MG63 (cell line): ENCODE measurements around the gene CDC42BPB. TPM values are rescaled to one million over a fixed set of nuclear protein-coding genes. Genes with fewer than 3 reads are reported as not detected.

Source experiments
- DNase-seq: peaks from one replicate; pipeline ENCODE4 v3.0.0-alpha.2; 2020
- H3K27me3 ChIP-seq: fragments of 250-450 bp; sonication (Bioruptor Pico); 2 replicates; pipeline ENCODE4 v1.5.1; 2020; ENCODE audit warnings: mild to moderate bottlenecking, moderate library complexity
- H3K36me3 ChIP-seq: fragments of 250-450 bp; sonication (Bioruptor Pico); 2 replicates; pipeline ENCODE4 v1.5.1; 2020; ENCODE audit warnings: mild to moderate bottlenecking, moderate library complexity
- H3K4me3 ChIP-seq: fragments of 250-450 bp; sonication (Bioruptor Pico); 2 replicates; pipeline ENCODE4 v1.5.1; 2020; ENCODE audit warnings: mild to moderate bottlenecking, moderate library complexity
- H3K9me3 ChIP-seq: fragments of 250-450 bp; sonication (Bioruptor Pico); 2 replicates; pipeline ENCODE4 v1.5.1; 2020; ENCODE audit warnings: mild to moderate bottlenecking, moderate library complexity
- total RNA-seq: library from RNA; depleted of rRNA; stranded (reverse); fragments of >200 nt; shearing (Covaris generic); gene quantifications from 2 replicates; pipeline ENCODE4 v1.2.3, GENCODE V29; 2014; ENCODE audit warnings: low replicate concordance

CDC42BPB gene
- total RNA-seq, 1 experiment from 2014 or later = 11.7 TPM

DNA sequence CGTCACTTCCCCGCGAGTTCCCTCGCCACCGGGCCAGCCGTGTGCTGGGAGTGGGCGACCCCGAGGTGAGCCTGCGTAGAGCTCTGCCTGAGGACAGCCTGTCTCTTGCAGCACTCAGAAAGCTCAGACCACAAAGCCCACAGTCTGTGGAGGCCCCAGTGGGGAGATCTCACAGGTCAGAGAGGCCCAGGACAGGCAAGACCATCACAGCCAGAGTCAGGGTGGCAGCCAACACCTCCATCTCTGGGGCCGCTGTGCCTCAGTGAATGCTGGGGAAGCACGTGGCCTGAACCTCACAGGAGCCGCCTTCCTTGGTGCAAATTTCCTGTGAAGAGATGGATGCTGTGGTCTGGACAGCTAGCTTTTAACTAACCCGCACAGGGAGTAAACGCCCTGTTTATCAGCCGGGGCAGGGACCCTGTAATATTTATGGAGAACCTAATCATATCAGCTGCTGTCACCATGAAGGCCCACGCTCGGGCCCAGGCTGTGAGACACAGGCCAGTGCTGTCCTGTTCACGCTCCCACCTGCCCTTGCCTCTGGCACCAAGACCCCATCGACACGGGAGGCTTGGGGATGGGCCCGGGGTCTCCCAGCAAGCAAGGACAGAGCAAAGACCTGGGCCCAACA, 56.9 kb downstream of the CDC42BPB start:
- DNase-seq = no peak
- H3K27me3 ChIP-seq = no peaks in the 10 kb centered on the region
- peaks cover 16% of the 10 kb centered on the region for H3K36me3 ChIP-seq
- no peak overlapping the region for H3K4me3 ChIP-seq
- H3K9me3 ChIP-seq = no peaks in the 10 kb centered on the region

DNA sequence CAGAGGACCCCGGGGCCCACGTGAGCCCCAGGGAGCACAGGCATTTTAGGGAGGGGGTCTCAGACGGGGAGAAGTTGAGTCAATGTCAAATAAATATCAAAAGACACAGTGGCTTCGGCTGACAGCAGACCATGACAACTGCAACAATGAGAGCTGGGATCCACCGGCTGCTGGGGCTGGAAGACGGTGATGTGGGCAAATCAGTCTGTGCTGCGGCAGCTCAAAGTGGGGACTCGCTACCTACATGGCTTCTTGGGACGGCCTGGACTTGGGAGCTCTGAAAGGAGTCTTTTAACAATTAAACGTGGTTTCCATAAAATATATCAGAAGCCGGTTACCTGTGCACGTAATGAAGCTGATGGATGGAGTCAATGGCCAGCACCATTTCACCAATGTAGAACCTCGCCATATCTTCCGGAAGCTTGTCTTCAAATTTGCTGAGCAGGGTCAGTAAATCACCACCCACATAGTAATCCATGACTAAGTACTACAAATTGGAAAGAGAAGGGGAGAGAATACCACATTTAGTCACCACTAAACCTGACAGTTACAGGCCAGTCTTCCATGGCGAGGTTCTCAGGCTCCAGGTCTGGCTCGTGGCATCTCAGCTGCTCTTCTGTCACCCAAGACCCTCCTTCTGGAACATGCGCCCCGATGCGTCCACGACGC, 58.0 kb downstream of the CDC42BPB start:
- Histone ChIP-seq H3K9me3 (no peaks in the 10 kb centered on the region), H3K27me3 (no peaks in the 10 kb centered on the region), H3K36me3 (peaks cover 16% of the 10 kb centered on the region), H3K4me3 (no peak overlapping the region)
- no peak for DNase-seq

DNA sequence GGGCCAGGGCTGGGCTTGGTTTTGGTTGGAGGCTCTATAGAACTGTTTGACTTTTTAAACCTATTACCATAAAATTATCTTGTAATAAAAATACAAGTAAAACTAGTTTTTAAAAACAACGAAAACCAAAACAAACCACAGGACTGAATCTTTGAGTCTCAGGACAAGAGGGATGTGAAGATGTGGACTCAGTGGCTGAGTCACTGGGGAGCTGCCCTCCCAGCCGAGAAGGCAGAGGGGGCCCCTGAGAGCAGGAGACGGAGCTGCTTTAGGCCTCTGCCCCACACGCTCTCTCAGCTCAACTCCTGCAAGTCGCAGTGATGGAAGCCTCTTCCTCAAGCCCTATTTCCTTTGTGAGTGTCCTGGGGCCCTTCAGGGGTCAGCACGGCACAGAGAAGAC, 59.0 kb downstream of the CDC42BPB start:
- no peak for DNase-seq
- Histone ChIP-seq H3K9me3 (no peaks in the 10 kb centered on the region), H3K4me3 (no peak overlapping the region), H3K36me3 (peaks cover 16% of the 10 kb centered on the region), H3K27me3 (no peaks in the 10 kb centered on the region)

DNA sequence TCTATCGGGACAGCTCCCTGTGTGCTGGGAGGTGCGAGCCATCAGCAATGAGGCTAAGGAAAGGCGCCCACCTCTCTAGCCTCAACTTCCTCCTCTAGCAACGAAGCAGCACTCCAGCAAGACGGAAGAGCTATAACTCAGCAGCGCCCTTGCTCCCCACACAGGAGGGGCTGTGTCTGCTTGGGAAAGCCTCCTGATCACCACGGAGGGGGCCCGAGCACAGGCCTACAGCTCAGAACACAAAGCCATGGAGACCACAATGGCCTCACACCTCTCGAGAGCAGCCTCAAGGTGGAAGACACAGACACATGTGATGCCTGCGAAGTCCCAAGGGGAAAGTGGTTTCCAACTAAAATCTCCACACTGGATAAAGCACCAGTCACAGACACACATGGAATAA, 60.4 kb downstream of the CDC42BPB start:
- H3K9me3 ChIP-seq = no peaks in the 10 kb centered on the region
- no peak for DNase-seq
- no peak overlapping the region for H3K4me3 ChIP-seq
- no peaks in the 10 kb centered on the region for H3K27me3 ChIP-seq
- H3K36me3 ChIP-seq = peaks cover 24% of the 10 kb centered on the region

DNA sequence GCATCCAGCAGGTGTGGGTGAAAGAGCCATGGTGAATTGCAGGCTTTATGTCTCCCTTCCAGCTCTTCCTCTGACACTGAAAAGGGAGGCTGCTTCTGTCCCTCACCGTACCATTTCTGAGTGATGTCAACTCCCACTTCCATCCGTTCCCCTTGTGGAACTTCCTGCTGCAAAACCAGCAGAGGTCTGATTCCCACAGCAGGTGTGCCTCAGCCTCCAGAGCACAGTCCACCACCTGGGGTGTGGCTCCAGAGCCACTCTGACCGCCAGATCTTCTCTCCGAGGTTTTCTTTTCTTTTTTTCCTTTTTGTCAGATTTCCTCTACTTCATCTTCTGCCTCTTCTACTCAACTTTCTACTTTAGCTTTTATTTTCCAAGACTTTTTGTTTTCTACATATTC, 62.7 kb downstream of the CDC42BPB start:
- DNase-seq = no peak
- Histone ChIP-seq H3K4me3 (no peak overlapping the region), H3K9me3 (no peaks in the 10 kb centered on the region), H3K36me3 (peaks cover 23% of the 10 kb centered on the region), H3K27me3 (no peaks in the 10 kb centered on the region)

DNA sequence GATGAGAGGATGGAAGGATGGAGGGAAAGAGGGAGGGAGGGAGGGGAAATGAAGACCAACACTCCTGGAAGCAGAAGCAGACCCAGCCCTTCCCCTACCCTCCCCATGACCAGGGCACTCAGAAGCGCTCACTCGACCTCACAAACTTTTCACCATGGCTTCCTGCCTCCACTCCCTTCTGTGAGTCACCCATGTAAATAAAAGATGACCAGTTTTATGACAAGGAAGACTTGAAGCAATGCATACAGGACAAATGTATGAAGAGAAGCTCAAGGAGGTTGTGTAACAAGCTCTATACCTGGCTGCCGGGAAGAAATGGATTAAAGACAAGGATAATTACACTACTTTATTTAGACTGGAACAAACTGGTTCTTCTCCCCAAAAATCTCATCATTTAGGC, 63.8 kb downstream of the CDC42BPB start:
- peaks cover under 1% of the 10 kb centered on the region for H3K9me3 ChIP-seq
- peaks cover 29% of the 10 kb centered on the region for H3K36me3 ChIP-seq
- H3K27me3 ChIP-seq = no peaks in the 10 kb centered on the region
- DNase-seq = peak; percentile 25
- no peak overlapping the region for H3K4me3 ChIP-seq

DNA sequence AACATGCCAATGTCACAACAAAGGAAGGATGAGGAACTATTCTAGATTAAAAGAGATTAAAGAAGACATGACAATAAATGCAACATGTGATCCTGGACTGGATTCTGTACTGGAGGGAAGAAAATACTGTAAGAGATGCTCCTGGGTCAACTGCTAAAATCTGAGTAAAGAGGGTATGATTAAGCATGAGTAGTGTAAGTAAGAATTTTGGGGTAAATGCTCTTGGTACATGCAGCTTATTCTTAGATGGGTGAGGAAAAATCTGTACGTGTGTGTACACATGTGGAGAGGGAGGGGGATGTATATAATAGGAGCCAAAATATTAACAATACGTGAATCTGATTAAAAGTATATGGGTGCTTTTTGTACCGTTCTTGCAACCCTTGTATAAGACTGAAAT, 66.0 kb downstream of the CDC42BPB start:
- H3K36me3 ChIP-seq = peaks cover 26% of the 10 kb centered on the region
- no peaks in the 10 kb centered on the region for H3K27me3 ChIP-seq
- DNase-seq = no peak
- H3K9me3 ChIP-seq = peaks cover 7% of the 10 kb centered on the region
- H3K4me3 ChIP-seq = no peak overlapping the region

DNA sequence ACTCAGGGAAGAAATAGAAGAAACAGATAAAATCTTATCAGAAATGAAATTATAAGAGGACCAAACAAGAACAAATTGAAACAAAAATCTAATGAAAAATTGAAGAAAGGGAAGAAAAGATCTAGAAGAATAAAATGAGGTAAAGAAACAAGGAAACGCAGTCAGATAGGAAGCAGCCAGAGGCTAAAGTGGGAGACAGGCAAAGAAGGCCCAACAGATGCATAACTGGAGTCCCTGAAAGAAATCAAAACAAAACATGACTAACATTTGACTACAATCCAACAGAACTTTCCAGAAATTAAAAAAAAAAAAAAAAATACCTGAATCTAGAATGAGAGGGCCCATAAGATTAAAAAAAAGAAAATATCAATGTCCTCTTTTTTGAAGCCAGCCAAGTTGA, 69.3 kb downstream of the CDC42BPB start:
- no peak overlapping the region for H3K4me3 ChIP-seq
- no peak for DNase-seq
- H3K27me3 ChIP-seq = no peaks in the 10 kb centered on the region
- H3K36me3 ChIP-seq = peaks cover 30% of the 10 kb centered on the region
- peaks cover 7% of the 10 kb centered on the region for H3K9me3 ChIP-seq

DNA sequence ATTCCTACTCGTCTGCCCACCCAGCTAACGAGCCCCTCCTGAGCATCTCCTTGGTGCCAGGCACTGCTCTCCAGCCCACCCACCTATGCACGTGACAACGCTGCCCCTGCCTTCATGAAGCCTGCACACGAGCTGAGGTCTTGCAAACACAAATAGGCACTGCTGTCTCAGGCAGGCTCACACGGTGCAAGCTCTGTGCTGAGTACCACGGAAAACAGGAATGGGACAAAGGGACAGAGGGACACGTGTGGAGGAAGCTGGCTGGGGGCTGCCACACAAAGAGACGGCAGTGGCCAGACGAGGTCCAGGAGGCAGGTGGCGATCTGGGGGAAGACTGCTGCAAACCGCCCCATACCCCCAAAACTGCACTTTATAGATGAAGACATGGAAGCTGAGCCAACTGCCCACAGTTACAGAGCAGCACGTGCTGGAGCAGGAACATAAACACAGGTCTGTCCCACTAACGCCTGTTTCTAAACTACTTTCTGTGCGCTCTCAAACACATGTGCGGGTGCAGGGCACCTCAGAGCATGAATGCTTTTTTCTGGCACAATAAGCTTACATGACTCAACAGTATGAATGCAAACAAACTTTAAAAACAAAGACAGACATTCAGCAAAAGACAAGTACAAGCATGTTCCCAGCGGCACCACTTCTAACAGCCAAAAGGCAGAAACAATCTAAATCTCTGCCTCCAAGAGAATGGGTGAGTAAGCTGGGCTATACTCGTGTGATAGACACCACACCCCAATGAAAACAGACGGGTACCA, 70.4 kb downstream of the CDC42BPB start:
- Histone ChIP-seq H3K36me3 (peaks cover 24% of the 10 kb centered on the region), H3K4me3 (no peak overlapping the region), H3K27me3 (no peaks in the 10 kb centered on the region), H3K9me3 (peaks cover 7% of the 10 kb centered on the region)
- peak; percentile 68 for DNase-seq

DNA sequence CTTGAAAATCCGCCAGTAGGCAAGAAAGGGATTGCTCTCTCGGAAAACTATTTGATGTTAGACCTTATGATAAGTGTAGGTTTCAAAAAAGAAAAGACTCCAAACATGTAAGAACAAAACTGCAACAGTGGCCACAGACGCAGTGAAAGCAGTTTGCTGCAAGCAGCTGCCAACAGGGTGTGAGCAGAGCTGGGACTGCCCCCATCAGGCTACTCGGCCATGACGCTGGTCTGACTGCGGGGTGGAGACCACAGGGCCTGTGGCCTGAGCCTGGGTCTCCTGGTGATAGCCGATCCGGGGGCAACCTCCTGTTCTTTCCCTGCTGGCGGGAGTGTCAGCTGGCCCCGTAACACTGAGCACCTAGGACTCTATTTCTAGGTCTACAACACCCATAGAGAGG, 71.7 kb downstream of the CDC42BPB start:
- Histone ChIP-seq H3K27me3 (no peaks in the 10 kb centered on the region), H3K4me3 (no peak overlapping the region), H3K36me3 (peaks cover 27% of the 10 kb centered on the region), H3K9me3 (peaks cover 7% of the 10 kb centered on the region)
- no peak for DNase-seq

DNA sequence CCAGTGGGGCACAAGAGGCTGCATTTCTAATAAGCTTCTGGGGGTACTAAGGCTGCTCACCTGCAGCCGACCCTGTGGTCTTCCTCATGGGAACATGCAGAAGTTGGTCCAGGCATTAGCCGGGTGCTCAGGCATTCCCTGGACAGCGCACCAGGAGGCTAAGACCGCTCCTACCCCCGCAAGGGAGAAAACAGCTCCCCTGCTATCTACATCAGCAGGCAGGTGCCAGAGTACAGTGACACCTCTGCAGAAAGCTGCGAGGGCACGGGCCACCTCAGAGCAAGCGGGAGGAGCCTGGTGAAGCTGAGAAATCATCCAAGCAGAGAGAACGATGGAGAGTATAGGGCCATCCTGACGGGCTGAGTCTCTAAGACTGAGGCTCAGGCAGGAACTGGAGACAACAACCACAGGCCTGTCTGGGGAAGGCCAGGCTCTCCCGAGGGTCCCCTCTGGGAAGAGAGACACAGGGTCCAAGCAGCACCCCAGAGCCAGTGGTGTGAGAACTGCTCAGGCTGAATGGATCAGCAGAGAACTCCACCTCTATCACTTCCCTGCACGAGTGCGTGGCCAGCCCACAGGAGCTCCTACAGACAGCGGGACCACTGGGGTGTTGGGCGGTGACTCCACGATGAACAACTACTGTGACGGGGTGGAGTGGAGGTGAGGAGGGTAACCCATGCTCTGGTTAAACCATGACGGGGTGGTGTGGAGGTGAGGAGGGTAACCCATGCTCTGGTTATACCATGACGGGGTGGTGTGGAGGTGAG, 72.8 kb downstream of the CDC42BPB start:
- peaks cover 30% of the 10 kb centered on the region for H3K36me3 ChIP-seq
- H3K9me3 ChIP-seq = peaks cover 7% of the 10 kb centered on the region
- H3K27me3 ChIP-seq = no peaks in the 10 kb centered on the region
- DNase-seq = no peak
- H3K4me3 ChIP-seq = no peak overlapping the region

DNA sequence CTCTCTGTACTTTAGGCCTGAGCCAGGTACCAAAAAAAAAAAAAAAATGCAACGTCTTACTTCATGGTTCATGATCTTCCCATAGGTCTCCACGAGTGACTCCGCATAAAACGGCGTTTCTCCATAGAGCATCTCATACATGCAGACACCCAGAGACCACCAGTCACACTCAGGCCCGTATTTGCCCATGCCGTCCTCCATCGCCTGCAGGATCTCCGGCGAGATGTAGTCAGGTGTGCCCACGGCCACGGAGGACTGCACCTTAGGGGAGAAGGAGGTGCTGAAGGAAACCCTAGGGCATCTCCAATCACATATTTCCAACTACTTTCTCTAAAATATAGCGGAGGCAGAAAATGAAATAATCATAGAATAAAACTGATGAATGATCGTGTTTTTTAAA, 73.9 kb downstream of the CDC42BPB start:
- H3K4me3 ChIP-seq = no peak overlapping the region
- DNase-seq = no peak
- no peaks in the 10 kb centered on the region for H3K27me3 ChIP-seq
- H3K36me3 ChIP-seq = peaks cover 23% of the 10 kb centered on the region
- peaks cover 6% of the 10 kb centered on the region for H3K9me3 ChIP-seq

DNA sequence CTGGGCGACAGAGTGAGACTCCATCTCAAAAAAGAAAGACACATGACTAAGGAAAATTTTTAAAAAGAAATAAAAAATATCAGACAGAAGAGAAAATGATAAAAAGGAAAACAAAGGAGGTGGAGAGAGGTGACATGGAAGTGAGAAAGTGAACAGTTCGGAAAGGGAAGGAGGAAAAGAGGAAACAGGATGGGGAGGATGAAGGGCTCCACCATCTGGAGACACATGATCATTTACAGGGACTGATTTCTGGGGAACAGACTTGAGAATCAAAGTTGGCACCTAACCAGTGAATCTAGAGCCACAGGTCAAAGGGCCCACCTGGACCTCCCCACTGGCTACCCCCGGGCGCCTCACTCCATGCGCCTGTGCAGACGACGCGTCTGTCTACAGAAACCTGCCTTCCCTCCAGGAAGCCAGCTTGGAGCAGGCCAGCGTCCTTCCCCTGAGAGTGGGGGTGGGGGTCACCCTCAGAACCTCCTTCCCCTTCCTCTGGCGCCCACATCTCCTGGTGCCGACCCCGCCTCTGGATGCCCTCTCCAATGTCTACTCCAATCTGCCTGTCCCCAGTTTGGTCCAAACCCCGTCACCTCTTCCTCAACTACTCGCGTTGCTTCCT, 74.4 kb downstream of the CDC42BPB start:
- H3K9me3 ChIP-seq = 0 out of 2 replicates have a peak, but pooled peaks cover 3% of the 10 kb centered on the region
- no peaks in the 10 kb centered on the region for H3K27me3 ChIP-seq
- H3K36me3 ChIP-seq = peaks cover 22% of the 10 kb centered on the region
- no peak overlapping the region for H3K4me3 ChIP-seq
- DNase-seq = no peak

DNA sequence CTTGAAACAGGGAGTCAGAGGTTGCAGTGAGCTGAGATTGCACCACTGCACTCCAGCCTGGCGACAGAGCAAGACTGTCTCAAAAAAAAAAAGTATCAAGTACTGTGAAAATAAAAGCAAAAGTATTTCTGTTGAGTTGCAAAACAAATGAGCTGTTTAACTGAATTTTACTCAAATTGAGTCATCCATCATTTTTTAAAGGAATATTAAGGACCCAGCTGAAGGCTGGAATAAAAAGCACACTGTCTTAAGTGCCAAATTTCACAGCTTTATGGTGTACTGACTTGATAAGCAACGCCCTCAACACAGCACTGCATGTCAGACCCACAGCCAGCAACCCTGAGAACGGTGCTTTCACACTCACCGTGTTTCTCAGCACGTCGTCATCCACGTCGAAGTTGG, 76.9 kb downstream of the CDC42BPB start:
- Histone ChIP-seq H3K4me3 (no peak overlapping the region), H3K9me3 (no peaks in the 10 kb centered on the region), H3K36me3 (peaks cover 16% of the 10 kb centered on the region), H3K27me3 (no peaks in the 10 kb centered on the region)
- no peak for DNase-seq

DNA sequence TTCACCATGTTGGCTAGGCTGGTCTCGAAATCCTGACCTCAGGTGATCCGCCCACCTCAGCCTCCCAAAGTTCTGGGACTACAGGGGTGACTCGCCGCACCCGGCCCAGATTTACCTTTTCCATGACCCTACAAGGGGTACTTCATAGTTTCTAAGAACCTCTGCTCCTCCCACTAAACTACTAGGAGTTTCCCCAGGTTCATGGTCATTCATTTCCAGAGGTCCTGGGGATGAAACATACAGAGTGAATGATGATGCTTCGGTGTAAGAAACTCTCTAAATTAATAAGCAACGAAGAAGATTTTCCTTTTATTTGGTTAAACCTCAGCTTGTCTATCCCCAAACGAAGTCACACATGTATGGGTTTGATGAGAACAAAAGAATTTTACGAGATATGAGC, 77.9 kb downstream of the CDC42BPB start:
- DNase-seq = no peak
- Histone ChIP-seq H3K27me3 (no peaks in the 10 kb centered on the region), H3K36me3 (peaks cover 19% of the 10 kb centered on the region), H3K9me3 (no peaks in the 10 kb centered on the region), H3K4me3 (no peak overlapping the region)

DNA sequence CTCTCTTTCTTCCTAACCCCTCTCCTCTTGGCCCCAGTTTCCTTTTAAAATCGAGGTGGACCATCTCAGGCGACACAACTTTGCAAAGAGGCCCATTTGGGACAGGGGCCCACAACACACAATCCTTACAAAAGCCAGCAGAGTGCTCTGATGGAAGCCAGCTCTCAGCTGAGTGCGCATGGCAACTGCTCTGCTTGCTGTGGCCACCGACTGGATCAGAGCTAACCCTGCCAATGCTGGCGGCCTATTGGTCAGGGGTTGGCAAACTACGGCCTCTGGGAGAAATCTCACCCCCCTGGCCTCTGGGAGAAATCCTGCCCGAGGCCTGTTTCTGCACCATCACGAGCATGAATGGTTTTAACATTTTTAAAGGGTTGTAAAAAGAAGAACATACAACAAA, 79.9 kb downstream of the CDC42BPB start:
- Histone ChIP-seq H3K36me3 (peaks cover 19% of the 10 kb centered on the region), H3K9me3 (no peaks in the 10 kb centered on the region), H3K27me3 (no peaks in the 10 kb centered on the region), H3K4me3 (no peak overlapping the region)
- DNase-seq = no peak

DNA sequence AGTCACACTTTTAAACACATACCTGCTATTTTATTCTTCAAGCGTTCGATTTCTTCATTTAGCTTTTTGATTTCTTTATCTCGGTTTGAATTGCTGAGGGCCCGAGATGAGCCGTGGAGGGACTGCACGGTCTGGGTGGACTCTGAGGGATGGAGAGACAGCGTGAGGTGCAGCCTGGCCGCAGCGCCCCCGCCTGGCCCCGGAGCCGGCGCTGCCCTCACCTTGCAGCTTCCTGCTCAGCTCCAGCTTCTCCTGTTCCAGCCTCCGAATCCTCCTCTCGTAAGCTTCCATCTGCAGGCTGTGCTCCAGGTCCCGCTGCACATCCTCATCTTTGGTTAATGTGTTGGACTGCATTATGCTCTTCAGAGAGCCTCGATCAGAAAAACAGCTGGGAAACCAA, 81.7 kb downstream of the CDC42BPB start:
- DNase-seq = no peak
- Histone ChIP-seq H3K9me3 (no peaks in the 10 kb centered on the region), H3K4me3 (no peak overlapping the region), H3K36me3 (peaks cover 26% of the 10 kb centered on the region), H3K27me3 (no peaks in the 10 kb centered on the region)
